Measurements from ENCODE around the gene CGAS. TPM values are rescaled to one million over a fixed set of nuclear protein-coding genes. Genes with fewer than 3 reads are reported as not detected.

CGAS gene
- total and polyA plus RNA-seq, 2 donors (not counting 1 experiment from before 2014, with no cell fraction given) = 5.1 to 20.0 TPM

- no peak for DNase-seq
- no peaks in the 10 kb centered on the region for H3K27me3 ChIP-seq (replicated peaks in 1 of 4; ENCODE audit: control extremely low read depth in 1 of 4, control insufficient read depth in 3 of 4, insufficient read depth in 4 of 4, low read length in 3 of 4)
- H3K4me3 ChIP-seq (ENCODE audit: control extremely low read depth in 1 of 5, extremely low read depth in 1 of 5, insufficient read depth in 1 of 5, low read depth in 2 of 5, low read length in 4 of 5) = no peak overlapping the region
- intact Hi-C loops (cut with micrococcal nuclease) = no loop called here
- no peak for ATAC-seq (ENCODE audit: low read depth)
- H3K4me2 ChIP-seq (replicated peaks; ENCODE audit: low read depth, low read length, poor library complexity, severe bottlenecking) = no peak overlapping the region
- CTCF ChIA-PET = no interaction called here
- peaks cover 17% of the 10 kb centered on the region for H3K79me2 ChIP-seq (ENCODE audit: control insufficient read depth, insufficient read depth, low read length)
- H3K4me1 ChIP-seq (ENCODE audit: control insufficient read depth in 2 of 2, insufficient read depth in 2 of 2, low read length in 2 of 2) = no peaks in the 10 kb centered on the region
- no peak overlapping the region for H3K4me3 Mint-ChIP-seq
- H3K9me3 Mint-ChIP-seq (ENCODE audit: insufficient read depth) = no peaks in the 10 kb centered on the region
- TF ChIP-seq CTCF (IDR thresholded peaks at IDR 0.05) (no peak), EZH2 (IDR thresholded peaks at IDR 0.05; ENCODE audit: borderline replicate concordance, insufficient read depth, low read depth, low read length, poor library complexity, severe bottlenecking) (no peak)
- H2AFZ ChIP-seq (ENCODE audit: insufficient read depth, low read depth, low read length, poor library complexity, severe bottlenecking) = no peak overlapping the region
- no peak overlapping the region for H3K27ac Mint-ChIP-seq
- peaks cover 12 to 70% of the 10 kb centered on the region in 2 experiments for H3K36me3 ChIP-seq (replicated peaks in 1 of 2; ENCODE audit: control extremely low read depth in 1 of 2, control insufficient read depth in 1 of 2, extremely low read depth in 1 of 2, insufficient read depth in 2 of 2, low read length in 1 of 2)
- H4K20me1 ChIP-seq (ENCODE audit: control insufficient read depth, insufficient read depth, low read length, poor library complexity, severe bottlenecking) = peaks cover 5% of the 10 kb centered on the region
- no peak overlapping the region for H3K9ac ChIP-seq (ENCODE audit: low read length)
- peaks cover 5% of the 10 kb centered on the region for H3K4me1 Mint-ChIP-seq
- POLR2A ChIA-PET = no interaction called here
- peaks cover 0 to 3% (median 0%) of the 10 kb centered on the region in 3 donors for H3K9me3 ChIP-seq (ENCODE audit: control extremely low read depth in 1 of 3, control insufficient read depth in 2 of 3, insufficient read depth in 1 of 3, low read length in 2 of 3)
- no peaks in the 10 kb centered on the region for H3K27me3 Mint-ChIP-seq
- H3K27ac ChIP-seq (ENCODE audit: low read length in 2 of 2) = no peak overlapping the region
Measured at GRCh38 chr6:73491377-73491776, 39.3 kb upstream of the CGAS start.

GRCh38 chr6:73487473-73487872 lies 35.4 kb upstream of the CGAS start:
- Mint-ChIP-seq H3K27me3 (no peaks in the 10 kb centered on the region), H3K4me1 (peaks cover 5% of the 10 kb centered on the region), H3K27ac (peak overlapping the region; percentile 3), H3K9me3 (ENCODE audit: insufficient read depth) (no peaks in the 10 kb centered on the region), H3K4me3 (no peak overlapping the region)
- intact Hi-C loops (cut with micrococcal nuclease) = no loop called here
- Histone ChIP-seq H3K27ac (ENCODE audit: low read length in 2 of 2) (no peak overlapping the region), H3K4me2 (replicated peaks; ENCODE audit: low read depth, low read length, poor library complexity, severe bottlenecking) (no peak overlapping the region), H3K4me3 (ENCODE audit: control extremely low read depth in 1 of 5, extremely low read depth in 1 of 5, insufficient read depth in 1 of 5, low read depth in 2 of 5, low read length in 4 of 5) (no peak overlapping the region), H3K9ac (ENCODE audit: low read length) (no peak overlapping the region), H3K79me2 (ENCODE audit: control insufficient read depth, insufficient read depth, low read length) (peaks cover 17% of the 10 kb centered on the region), H3K4me1 (ENCODE audit: control insufficient read depth in 2 of 2, insufficient read depth in 2 of 2, low read length in 2 of 2) (no peaks in the 10 kb centered on the region), H3K27me3 (replicated peaks in 1 of 4; ENCODE audit: control extremely low read depth in 1 of 4, control insufficient read depth in 3 of 4, insufficient read depth in 4 of 4, low read length in 3 of 4) (no peaks in the 10 kb centered on the region), H2AFZ (ENCODE audit: insufficient read depth, low read depth, low read length, poor library complexity, severe bottlenecking) (no peak overlapping the region), H3K36me3 (replicated peaks in 1 of 2; ENCODE audit: control extremely low read depth in 1 of 2, control insufficient read depth in 1 of 2, extremely low read depth in 1 of 2, insufficient read depth in 2 of 2, low read length in 1 of 2) (peaks cover 6 to 79% of the 10 kb centered on the region in 2 experiments), H3K9me3 (ENCODE audit: control extremely low read depth in 1 of 3, control insufficient read depth in 2 of 3, insufficient read depth in 1 of 3, low read length in 2 of 3) (peaks cover 0 to 3% (median 0%) of the 10 kb centered on the region in 3 donors), H4K20me1 (ENCODE audit: control insufficient read depth, insufficient read depth, low read length, poor library complexity, severe bottlenecking) (peaks cover 5% of the 10 kb centered on the region)
- WGBS (ENCODE audit: insufficient coverage) = 93% methylated on average over 3 of the region's 7 CpGs
- ChIA-PET POLR2A (no interaction called here), CTCF (no interaction called here)
- DNase-seq = no peak
- ATAC-seq (ENCODE audit: low read depth) = no peak
- no peak for TF ChIP-seq EZH2 (IDR thresholded peaks at IDR 0.05; ENCODE audit: borderline replicate concordance, insufficient read depth, low read depth, low read length, poor library complexity, severe bottlenecking)
- no peak for TF ChIP-seq CTCF (IDR thresholded peaks at IDR 0.05)
